Upper lobe of left lung (tissue), 6 donors: ENCODE data around the gene SDK1. TPM values are rescaled to one million over a fixed set of nuclear protein-coding genes. Genes with fewer than 3 reads are reported as not detected.

ENCODE experiments used
- ATAC-seq, 2 donors: fragments of 200-7000 bp; cut with Tn5 transposase; one replicate each; pipeline ENCODE4 v1.9.1; 2022; ENCODE audit warnings: mild to moderate bottlenecking in 2 of 2, moderate library complexity in 2 of 2; ENCODE audit not compliant: low FRiP score in 2 of 2
- DNase-seq, 2 donors: peaks; one replicate each; pipeline ENCODE4 v3.0.0-alpha.2; 2019 to 2020
- H3K27ac ChIP-seq, 4 donors: fragments of 200-600 bp; sonication (generic); one replicate each; pipeline ENCODE4 v1.5.1; 2016 to 2019
- H3K27me3 ChIP-seq, 4 donors: fragments of 200-600 bp; sonication (generic); one replicate each; pipeline ENCODE4 v1.5.1; 2017 to 2019
- H3K36me3 ChIP-seq, 4 donors: fragments of 200-600 bp; sonication (generic); one replicate each; pipeline ENCODE4 v1.5.1; 2016 to 2019
- H3K4me1 ChIP-seq, 4 donors: fragments of 200-600 bp; sonication (generic); one replicate each; pipeline ENCODE4 v1.5.1; 2018 to 2019
- H3K4me3 ChIP-seq, 4 donors: fragments of 200-600 bp; sonication (generic); one replicate each; pipeline ENCODE4 v1.5.1; 2017 to 2019; ENCODE audit warnings: mild to moderate bottlenecking in 2 of 4, moderate library complexity in 1 of 4
- H3K9me3 ChIP-seq, 4 donors: fragments of 200-600 bp; sonication (generic); one replicate each; pipeline ENCODE4 v1.5.1; 2018 to 2019
- CTCF ChIP-seq, 6 experiments: fragments of 450-650 bp in 4 of 6; fragments of 200-600 bp in 2 of 6; sonication (generic) in 2 of 6; IDR thresholded peaks; one replicate each; pipeline ENCODE4 v1.5.1; 2016 to 2019; ENCODE audit warnings: antibody characterized with exemption in 6 of 6
- EP300 ChIP-seq, 4 donors: sonication (generic); formaldehyde crosslinking; IDR thresholded peaks; one replicate each; pipeline ENCODE4 v1.5.1; 2017; ENCODE audit warnings: antibody characterized with exemption in 4 of 4, control low read depth in 2 of 4
- POLR2A ChIP-seq, 4 donors: fragments of 450-650 bp; IDR thresholded peaks; one replicate each; pipeline ENCODE4 v1.5.1; 2016 to 2017; ENCODE audit warnings: antibody characterized with exemption in 4 of 4, mild to moderate bottlenecking in 2 of 4
- POLR2AphosphoS5 ChIP-seq, 2 donors: sonication (generic); formaldehyde crosslinking; IDR thresholded peaks; one replicate each; pipeline ENCODE4 v1.5.1; 2017; ENCODE audit warnings: antibody characterized with exemption in 2 of 2
- WGBS, 2 donors: methylation state at CpG; one replicate each; pipeline ENCODE4 v1.1.5; 2017 to 2018; 5-methylcytosine and 5-hydroxymethylcytosine counted together
- total RNA-seq, 6 donors: library from RNA; depleted of rRNA in 4 of 6; stranded (reverse); fragments of >200 nt in 4 of 6; gene quantifications; one replicate each; pipeline versions ENCODE4 v1.1.0 to v1.2.1, GENCODE V29; 2016 to 2021
- donor health status: DM: no; HTN: no; CAD: no; lungs with moderate emphysema.
- donor health status: DM: no; HTN: yes; CAD: no; lungs with severe emphysema.

The SDK1 gene
- total RNA-seq, 6 donors from 2014 or later: 9.3 to 90.1 (median 11.8) TPM

- Histone ChIP-seq H3K36me3 (no peaks in the 10 kb centered on the region), H3K4me3 (no peak overlapping the region), H3K4me1 (peaks cover 0 to 6% (median 2%) of the 10 kb centered on the region in 4 donors), H3K27me3 (no peaks in the 10 kb centered on the region), H3K27ac (no peak overlapping the region), H3K9me3 (peaks cover 2 to 10% (median 6%) of the 10 kb centered on the region in 4 donors)
- no peak for ATAC-seq
- WGBS, 2 donors: 71 to 74% methylated on average over 12 of the region's 12 CpGs
- TF ChIP-seq EP300 (IDR thresholded peaks at IDR 0.05) (no peak), CTCF (IDR thresholded peaks at IDR 0.05) (no peak)
- DNase-seq: peak in 1 of 2 donors; percentile 8
Observed at GRCh38 chr7:3495530-3495929, 194.5 kb downstream of the SDK1 start.

GRCh38 chr7:3495954-3496353 lies 194.9 kb downstream of the SDK1 start:
- no peak overlapping the region for H3K4me3 ChIP-seq
- no peak for TF ChIP-seq POLR2AphosphoS5 (IDR thresholded peaks at IDR 0.05)
- no peak for TF ChIP-seq CTCF (IDR thresholded peaks at IDR 0.05)
- TF ChIP-seq EP300 (IDR thresholded peaks at IDR 0.05): no peak
- TF ChIP-seq POLR2A (IDR thresholded peaks at IDR 0.05): no peak
- DNase-seq: no peak
- H3K4me1 ChIP-seq: peaks cover 0 to 6% (median 2%) of the 10 kb centered on the region in 4 donors
- no peak for ATAC-seq
- H3K27me3 ChIP-seq: no peaks in the 10 kb centered on the region
- no peaks in the 10 kb centered on the region for H3K36me3 ChIP-seq
- H3K9me3 ChIP-seq: peaks cover 6 to 10% (median 7%) of the 10 kb centered on the region in 4 donors
- H3K27ac ChIP-seq: no peak overlapping the region
- WGBS, 2 donors: 58 to 71% methylated on average over 5 of the region's 5 CpGs

- Histone ChIP-seq H3K4me3 (no peak overlapping the region), H3K27me3 (no peaks in the 10 kb centered on the region), H3K27ac (no peak overlapping the region), H3K9me3 (peaks cover 6 to 10% (median 7%) of the 10 kb centered on the region in 4 donors), H3K4me1 (peaks cover 0 to 6% (median 2%) of the 10 kb centered on the region in 4 donors), H3K36me3 (no peaks in the 10 kb centered on the region)
- ATAC-seq: no peak
- DNase-seq: no peak
- TF ChIP-seq EP300 (IDR thresholded peaks at IDR 0.05) (no peak), CTCF (IDR thresholded peaks at IDR 0.05) (no peak), POLR2A (IDR thresholded peaks at IDR 0.05) (no peak), POLR2AphosphoS5 (IDR thresholded peaks at IDR 0.05) (no peak)
- 67 to 76% methylated on average over 2 of the region's 2 CpGs for WGBS, 2 donors
Observed at GRCh38 chr7:3497796-3498195, 196.7 kb downstream of the SDK1 start.

GRCh38 chr7:3501671-3502070 lies 200.6 kb downstream of the SDK1 start:
- Histone ChIP-seq H3K9me3 (peaks cover 6 to 14% (median 10%) of the 10 kb centered on the region in 4 donors), H3K36me3 (no peaks in the 10 kb centered on the region), H3K27me3 (no peaks in the 10 kb centered on the region), H3K4me1 (no peaks in the 10 kb centered on the region), H3K27ac (no peak overlapping the region), H3K4me3 (no peak overlapping the region)
- DNase-seq: no peak
- no peak for ATAC-seq
- TF ChIP-seq EP300 (IDR thresholded peaks at IDR 0.05) (no peak), POLR2A (IDR thresholded peaks at IDR 0.05) (no peak), CTCF (IDR thresholded peaks at IDR 0.05) (no peak), POLR2AphosphoS5 (IDR thresholded peaks at IDR 0.05) (no peak)

GRCh38 chr7:3504384-3504783 lies 203.3 kb downstream of the SDK1 start:
- no peak for TF ChIP-seq POLR2AphosphoS5 (IDR thresholded peaks at IDR 0.05)
- TF ChIP-seq CTCF (IDR thresholded peaks at IDR 0.05): no peak
- TF ChIP-seq POLR2A (IDR thresholded peaks at IDR 0.05): no peak
- no peak for TF ChIP-seq EP300 (IDR thresholded peaks at IDR 0.05)
- ATAC-seq: no peak

More at GRCh38 chr7:3504384-3504783, 203.3 kb downstream of the SDK1 start:
- WGBS, 2 donors: 96 to 98% methylated on average over 1 of the region's 1 CpG
- no peak overlapping the region for H3K4me3 ChIP-seq
- H3K36me3 ChIP-seq: no peaks in the 10 kb centered on the region
- no peak overlapping the region for H3K27ac ChIP-seq
- no peak for DNase-seq
- no peaks in the 10 kb centered on the region for H3K4me1 ChIP-seq
- H3K9me3 ChIP-seq: peaks cover 6 to 14% (median 10%) of the 10 kb centered on the region in 4 donors
- H3K27me3 ChIP-seq: no peaks in the 10 kb centered on the region
